ENCODE results near the gene TM4SF1.

TM4SF1 gene

DNA sequence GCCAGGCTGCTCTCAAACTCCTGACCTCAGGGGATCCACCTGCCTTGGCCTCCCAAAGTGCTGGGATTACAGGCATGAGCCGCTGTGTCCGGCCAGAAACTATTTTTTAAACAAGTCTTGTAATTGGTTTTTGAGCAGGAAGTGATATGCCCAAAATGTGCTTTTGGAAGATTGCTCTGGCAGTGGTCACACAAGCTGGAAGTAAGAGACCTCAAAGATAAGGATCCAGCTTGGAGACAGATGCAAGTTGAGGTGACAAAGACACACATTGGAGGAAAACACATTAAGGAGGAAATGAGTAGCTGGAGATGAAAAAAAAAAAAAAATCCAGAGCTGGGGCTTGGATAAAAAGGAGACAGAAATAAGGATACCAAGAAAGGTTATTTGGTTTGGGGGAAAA lies 50.3 kb downstream of the TM4SF1 start:
- DNase-seq: no peak
- in situ Hi-C loops (cut with HindIII; ENCODE audit: low pct_ligation_motif_present, low pct_unique_long_range_greater_than_20kb, low sequenced_read_pairs): no loop called here

DNA sequence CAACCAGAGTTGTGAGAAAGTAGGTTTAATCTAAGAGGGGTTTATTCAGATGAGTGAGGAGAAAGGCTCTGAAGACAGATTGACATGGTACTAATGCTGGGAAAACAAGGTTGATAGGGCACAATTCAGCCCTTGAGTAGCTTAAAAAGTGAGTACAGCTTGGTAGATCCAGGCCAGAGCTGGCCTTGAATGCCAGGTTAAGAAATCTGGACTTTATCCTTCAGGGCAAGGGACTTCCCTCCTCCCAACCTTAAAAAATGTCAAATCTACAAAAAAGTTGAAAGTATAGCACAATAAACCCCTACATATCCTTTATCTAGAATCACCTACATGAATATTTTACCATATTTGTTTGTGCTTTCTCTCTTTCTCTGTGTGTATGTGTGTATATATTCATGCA lies 51.9 kb downstream of the TM4SF1 start:
- no peak for DNase-seq
- in situ Hi-C loops (cut with HindIII; ENCODE audit: low pct_ligation_motif_present, low pct_unique_long_range_greater_than_20kb, low sequenced_read_pairs): no loop called here

DNA sequence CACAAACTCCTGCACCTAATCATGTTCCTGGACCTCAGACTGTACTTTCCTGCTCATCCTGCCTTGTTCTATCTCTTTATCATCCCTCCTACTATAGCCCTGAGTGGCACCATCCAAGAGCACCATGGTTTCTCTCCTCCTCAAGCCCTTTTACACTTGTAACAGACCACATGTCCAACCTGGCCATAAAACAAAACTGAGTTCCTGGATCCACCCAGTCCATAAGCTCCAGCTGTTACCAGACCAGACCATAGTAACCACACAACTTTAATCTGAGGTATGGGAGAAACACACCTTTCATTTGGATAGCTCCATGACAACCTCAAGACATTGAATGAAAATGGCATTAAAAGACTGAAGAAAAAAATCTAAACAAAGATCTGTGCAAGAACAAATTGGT lies 53.1 kb downstream of the TM4SF1 start:
- in situ Hi-C loops (cut with HindIII; ENCODE audit: low pct_ligation_motif_present, low pct_unique_long_range_greater_than_20kb, low sequenced_read_pairs): no loop called here

DNA sequence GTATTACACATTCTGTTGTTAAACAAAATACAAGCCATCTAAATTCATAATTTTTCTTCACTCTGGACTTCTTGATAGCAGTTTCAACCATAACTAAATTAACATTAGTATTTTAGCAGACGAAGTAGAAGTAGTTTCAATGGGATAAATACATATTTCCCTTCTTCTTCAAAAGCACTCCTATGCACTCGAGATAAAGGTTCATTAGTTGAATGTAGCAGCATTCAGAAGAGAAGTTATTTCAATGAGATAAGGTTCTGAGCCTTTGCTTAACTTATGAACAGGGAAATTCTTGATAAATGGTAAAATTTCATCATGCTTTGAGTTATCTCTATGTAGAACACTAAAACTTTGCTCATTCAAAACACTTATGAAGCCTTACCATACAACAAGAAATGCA lies 55.8 kb downstream of the TM4SF1 start:
- DNase-seq: no peak
- in situ Hi-C loops (cut with HindIII; ENCODE audit: low pct_ligation_motif_present, low pct_unique_long_range_greater_than_20kb, low sequenced_read_pairs): no loop called here

More for the DNA sequence above, 53.1 kb downstream of the TM4SF1 start:
- no peak for DNase-seq

DNA sequence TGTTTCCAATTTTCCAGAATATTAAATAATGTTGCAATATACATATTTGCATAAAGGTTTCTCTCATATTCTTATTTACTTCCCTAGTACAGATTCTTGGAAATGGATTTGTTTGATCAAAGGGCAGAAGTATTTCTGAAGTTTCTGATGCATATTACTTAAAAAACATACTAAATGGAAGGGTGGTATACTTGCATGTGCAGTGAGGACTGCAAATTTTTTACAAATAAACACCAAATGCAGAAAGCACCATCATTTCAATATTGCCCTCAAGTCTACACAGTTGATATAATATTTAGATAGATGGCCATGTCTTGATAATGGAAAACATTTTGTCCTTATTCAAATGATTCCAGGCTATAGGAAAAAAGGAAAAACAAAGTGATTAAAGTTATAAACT lies 56.3 kb downstream of the TM4SF1 start:
- in situ Hi-C loops (cut with HindIII; ENCODE audit: low pct_ligation_motif_present, low pct_unique_long_range_greater_than_20kb, low sequenced_read_pairs): no loop called here

DNA sequence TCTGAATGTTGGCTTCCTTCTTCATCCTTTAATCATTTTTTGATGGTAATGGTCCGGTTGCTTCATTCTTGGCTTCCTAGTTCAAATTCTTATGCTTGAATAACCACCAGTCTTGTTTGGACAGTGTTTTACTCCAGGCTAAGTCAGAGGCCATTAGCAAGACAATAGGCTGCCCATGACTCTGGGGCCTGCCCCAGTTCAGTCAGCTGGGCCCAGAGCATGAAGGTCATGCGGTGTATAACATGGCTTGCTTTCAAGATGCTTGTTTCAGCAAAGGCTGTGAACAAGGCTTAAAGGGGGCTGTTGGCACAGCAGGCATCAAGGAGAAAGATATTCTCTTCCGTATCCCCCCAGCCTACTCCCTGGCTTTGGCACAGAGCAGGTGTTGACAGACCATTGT lies 57.7 kb downstream of the TM4SF1 start:
- in situ Hi-C loops (cut with HindIII; ENCODE audit: low pct_ligation_motif_present, low pct_unique_long_range_greater_than_20kb, low sequenced_read_pairs): no loop called here
- no peak for DNase-seq

More for the DNA sequence above, 56.3 kb downstream of the TM4SF1 start:
- DNase-seq: no peak

Measured in ACHN (cell line).